GM20431 (cell line): ENCODE measurements around the gene SHISA4.

Experiments used
- in situ Hi-C: fragments of 300-500 bp; cut with MseI, MboI; formaldehyde crosslinking; loops from one replicate; pipeline ENCODE4 v1.15.0; 2020; ENCODE audit warnings: low sequenced_read_pairs; ENCODE audit not compliant: unreplicated experiment

Gene SHISA4

GRCh38 chr1:201880928-201881571 is 7.6 kb upstream of the SHISA4 start:
- in situ Hi-C loops = loop anchor here (25.0 kb wide), 1 partner anchor 231 kb away; the partner anchor contains the start of gene GPR37L1

- in situ Hi-C loops = loop anchor here (25.0 kb wide), 1 partner anchor 231 kb away; the partner anchor contains the start of gene GPR37L1
These were observed 7.1 kb upstream of the SHISA4 start for GRCh38 chr1:201881617-201882016.

GRCh38 chr1:201882665-201883132 is 6.0 kb upstream of the SHISA4 start:
- in situ Hi-C loops = loop anchor here (25.0 kb wide), 1 partner anchor 230 kb away; the partner anchor contains the start of gene GPR37L1

- in situ Hi-C loops = loop anchor here (25.0 kb wide), 1 partner anchor 229 kb away; the partner anchor contains the start of gene GPR37L1
These were observed 5.4 kb upstream of the SHISA4 start for GRCh38 chr1:201883266-201883665.

GRCh38 chr1:201883786-201884185 is 4.9 kb upstream of the SHISA4 start:
- in situ Hi-C loops = loop anchor here (25.0 kb wide), 1 partner anchor 229 kb away; the partner anchor contains the start of gene GPR37L1

- in situ Hi-C loops = loop anchor here (25.0 kb wide), 1 partner anchor 228 kb away; the partner anchor contains the start of gene GPR37L1
These were observed 4.3 kb upstream of the SHISA4 start for GRCh38 chr1:201884425-201884824.

- in situ Hi-C loops = loop anchor here (25.0 kb wide), 1 partner anchor 227 kb away; the partner anchor contains the start of gene GPR37L1
These were observed 3.1 kb upstream of the SHISA4 start for GRCh38 chr1:201885531-201886075.

GRCh38 chr1:201886103-201886885 is 2.4 kb upstream of the SHISA4 start:
- in situ Hi-C loops = loop anchor here (25.0 kb wide), 1 partner anchor 226 kb away; the partner anchor contains the start of gene GPR37L1

GRCh38 chr1:201887116-201887866 is 1.4 kb upstream of the SHISA4 start:
- in situ Hi-C loops = loop anchor here (25.0 kb wide), 1 partner anchor 225 kb away; the partner anchor contains the start of gene GPR37L1

- in situ Hi-C loops = loop anchor here (25.0 kb wide), 1 partner anchor 223 kb away; the partner anchor contains the start of gene GPR37L1
These were observed 631 bp downstream of the SHISA4 start for GRCh38 chr1:201889090-201889968.

GRCh38 chr1:201890223-201890622 is 1.5 kb downstream of the SHISA4 start:
- in situ Hi-C loops = loop anchor here (10.0 to 25.0 kb wide), 2 partner anchors 85 to 222 kb away; partner anchors contain the start of gene GPR37L1

- in situ Hi-C loops = loop anchor here (10.0 to 25.0 kb wide), 2 partner anchors 84 to 221 kb away; partner anchors contain the start of gene GPR37L1
These were observed 2.2 kb downstream of the SHISA4 start for GRCh38 chr1:201890806-201891450.

GRCh38 chr1:201891451-201892045 is 2.9 kb downstream of the SHISA4 start:
- in situ Hi-C loops = loop anchor here (10.0 to 25.0 kb wide), 2 partner anchors 83 to 221 kb away; partner anchors contain the start of gene GPR37L1

- in situ Hi-C loops = loop anchor here (10.0 to 25.0 kb wide), 2 partner anchors 83 to 220 kb away; partner anchors contain the start of gene GPR37L1
These were observed 3.5 kb downstream of the SHISA4 start for GRCh38 chr1:201892211-201892610.

- in situ Hi-C loops = loop anchor here (10.0 to 25.0 kb wide), 2 partner anchors 81 to 219 kb away; partner anchors contain the start of gene GPR37L1
These were observed 4.7 kb downstream of the SHISA4 start for GRCh38 chr1:201893431-201893830.

GRCh38 chr1:201894343-201895119 is 5.8 kb downstream of the SHISA4 start:
- in situ Hi-C loops = loop anchor here (10.0 to 25.0 kb wide), 2 partner anchors 80 to 218 kb away; partner anchors contain the start of gene GPR37L1
